HepG2 (cell line): Measurements from ENCODE around the gene ATXN2. TPM values are rescaled to one million over a fixed set of nuclear protein-coding genes. Genes with fewer than 3 reads are reported as not detected.
"Not testable (repeated sequence)": the region's sequence is repeated elsewhere in the genome, so short reads cannot be mapped to it uniquely, and the experiment has no call there.

Source experiments
- ATAC-seq: fragments of 200-7000 bp; cut with Tn5 transposase; 3 replicates; pipeline ENCODE4 v1.9.1; 2020; ENCODE audit warnings: mild to moderate bottlenecking, moderate library complexity
- BruUV-seq: library from RNA; stranded (reverse); fragments of 400-500 nt; replicated peaks from 2 replicates; lab custom pipeline; 2021; lab: Mats Ljungman, UMichigan
- CTCF ChIA-PET: fragments of 300-600 bp; formaldehyde crosslinking; extraction: SDS; loops from one replicate; lab custom pipeline; 2021; ENCODE audit warnings: low total read pairs, inconsistent platforms, low intra/inter-chr PET ratio; lab: Yijun Ruan, JAX
- POLR2A ChIA-PET: fragments of 350-600 bp; sonication (Branson Sonifier 250); formaldehyde crosslinking; loops from one replicate; lab custom pipeline; 2020; ENCODE audit warnings: antibody characterized with exemption, inconsistent platforms; lab: Yijun Ruan, JAX
- DNase-seq: peaks from one replicate; pipeline ENCODE4 v3.0.0-alpha.2; 2015; ENCODE audit warnings: low spot score
- FAIRE-seq: peaks from 3 replicates; lab custom pipeline; 2011; peaks lifted over from hg19 to GRCh38; lab: Jason Lieb, UNC
- H2AFZ ChIP-seq: one replicate; pipeline ENCODE4 v1.6.1; 2011; ENCODE audit warnings: low read length, inconsistent platforms
- H3K27ac ChIP-seq: fragments of 300-600 bp; 3 replicates; pipeline ENCODE4 v1.8.0; 2011; ENCODE audit warnings: mixed run types, mild to moderate bottlenecking, mixed read lengths, low read length, inconsistent platforms; ENCODE audit not compliant: insufficient read depth; ENCODE audit errors: extremely low read length
- H3K27me3 ChIP-seq, 2 experiments: fragments of 200-600 bp in 1 of 2; 2 replicates in 1 of 2; 3 replicates in 1 of 2; pipeline versions ENCODE4 v1.6.0 to v1.8.0; 2011; ENCODE audit warnings: low read length in 2 of 2, mild to moderate bottlenecking in 2 of 2, moderate library complexity in 2 of 2, inconsistent platforms in 1 of 2; ENCODE audit not compliant: insufficient read depth in 2 of 2, control insufficient read depth in 1 of 2
- H3K36me3 ChIP-seq, 2 experiments: fragments of 200-600 bp in 1 of 2; replicated peaks in 1 of 2; 2 replicates in 1 of 2; 3 replicates in 1 of 2; pipeline versions ENCODE4 v1.5.1 to v1.8.0; 2011; ENCODE audit warnings: low read length in 2 of 2, inconsistent platforms in 1 of 2; ENCODE audit not compliant: insufficient read depth in 2 of 2, control insufficient read depth in 1 of 2
- H3K4me1 ChIP-seq: 2 replicates; pipeline ENCODE4 v1.5.1; 2012; ENCODE audit warnings: low read length, inconsistent platforms; ENCODE audit not compliant: insufficient read depth
- H3K4me2 ChIP-seq: 2 replicates; pipeline ENCODE4 v1.6.0; 2011; ENCODE audit warnings: low read depth, low read length, inconsistent platforms
- H3K4me3 ChIP-seq, 3 experiments: fragments of 200-600 bp in 1 of 3; sonication (generic), shearing (Covaris generic) in 1 of 3; replicated peaks in 1 of 3; 2 replicates each; pipeline ENCODE4 v1.5.1; 2011 to 2016; ENCODE audit warnings: low read length in 3 of 3, inconsistent platforms in 2 of 3, low read depth in 2 of 3, mild to moderate bottlenecking in 2 of 3, control low read depth in 1 of 3, mixed read lengths in 1 of 3; ENCODE audit not compliant: insufficient read depth in 1 of 3
- H3K79me2 ChIP-seq: one replicate; pipeline ENCODE4 v1.6.1; 2011; ENCODE audit warnings: low read length, inconsistent platforms; ENCODE audit not compliant: insufficient read depth
- H3K9ac ChIP-seq: 2 replicates; pipeline ENCODE4 v1.6.0; 2011; ENCODE audit warnings: mild to moderate bottlenecking, low read depth, low read length, inconsistent platforms; ENCODE audit not compliant: insufficient read depth
- H3K9me3 ChIP-seq: 2 replicates; pipeline ENCODE4 v1.5.1; 2012; ENCODE audit warnings: mild to moderate bottlenecking, low read length
- H4K20me1 ChIP-seq: 2 replicates; pipeline ENCODE4 v1.6.0; 2011; ENCODE audit warnings: inconsistent platforms, mild to moderate bottlenecking, low read length, moderate library complexity; ENCODE audit not compliant: insufficient read depth
- WGBS: methylation state at CpG from one replicate; pipeline ENCODE4 v1.1.6; 2017; ENCODE audit warnings: low lambda C conversion rate; 5-methylcytosine and 5-hydroxymethylcytosine counted together
- in situ Hi-C: cut with HindIII; loops from 2 replicates; pipeline ENCODE4 v1.10.0; 2017; ENCODE audit warnings: low pct_unique_long_range_greater_than_20kb; ENCODE audit not compliant: extremely low pct_ligation_motif_present
- intact Hi-C: fragments of 100-400 bp; cut with micrococcal nuclease; formaldehyde crosslinking; loops from one replicate; pipeline ENCODE4 v1.10.0; 2022; ENCODE audit not compliant: unreplicated experiment
- polyA plus RNA-seq, 8 experiments: library from polyadenylated mRNA; depleted of rRNA in 3 of 8; stranded (reverse) in 7 of 8; unstranded in 1 of 8; fragments of >200 nt; fragmentation: Illumina TruSeq in 4 of 8; extraction: Trizol in 4 of 8; gene quantifications; 2 replicates each; pipeline versions ENCODE4 v1.2.1 to v1.2.3, GENCODE V29; 2011 to 2016; ENCODE audit warnings: low read depth in 4 of 8, missing spikeins in 1 of 8, mixed read lengths in 1 of 8; ENCODE audit not compliant: insufficient read depth in 1 of 8
- small RNA-seq, 3 experiments: library from RNA; depleted of rRNA; stranded (forward); fragments of <200 nt; gene quantifications; one replicate each; pipeline ENCODE3, GENCODE V24; 2012; ENCODE audit warnings: low read depth in 2 of 3, low replicate concordance in 1 of 3; ENCODE audit not compliant: insufficient read length in 3 of 3, insufficient read depth in 2 of 3
- total RNA-seq, 5 experiments: library from RNA; depleted of rRNA; stranded (reverse); fragments of >200 nt; fragmentation: Illumina TruSeq; extraction: Trizol; gene quantifications; 2 replicates each; pipeline ENCODE4 v1.2.3, GENCODE V29; 2016; ENCODE audit warnings: low read depth in 1 of 5
- TF ChIP-seq, protein P1 (sequence below): sonication (generic); formaldehyde crosslinking; IDR thresholded peaks from 2 replicates; pipeline ENCODE4 v1.5.0; 2020; ENCODE audit warnings: mild to moderate bottlenecking, missing genetic modification reagents, borderline replicate concordance

ATXN2 gene
- total and polyA plus RNA-seq, 2 of the 13 experiments (the other 11 are each of a cell fraction or from before 2014, with no cell fraction given) = 18.1 to 27.1 TPM

DNA sequence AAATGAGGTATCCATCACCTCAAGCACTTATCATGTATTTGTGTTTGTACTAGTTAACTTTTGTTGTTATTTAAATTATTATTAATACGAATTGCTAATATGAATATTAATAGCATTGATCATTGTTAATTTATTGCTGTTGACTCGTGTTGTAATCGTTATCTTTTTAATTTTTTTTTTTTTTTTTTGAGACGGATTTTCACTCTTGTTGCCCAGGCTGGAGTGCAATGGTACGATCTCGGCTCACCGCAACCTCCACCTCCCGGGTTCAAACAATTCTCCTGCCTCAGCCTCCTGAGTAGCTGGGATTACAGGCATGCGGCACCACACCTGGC lies 196.7 kb downstream of the ATXN2 start:
- CTCF ChIA-PET, H4K20me1 ChIP-seq, BruUV-seq, H3K9me3 ChIP-seq, ATAC-seq, H2AFZ ChIP-seq, H3K9ac ChIP-seq, FAIRE-seq, H3K27ac ChIP-seq, H3K4me2 ChIP-seq, H3K4me3 ChIP-seq, DNase-seq, intact Hi-C loops, H3K36me3 ChIP-seq, in situ Hi-C loops, H3K27me3 ChIP-seq: not testable (repeated sequence)
- H3K79me2 ChIP-seq = peaks cover 13% of the 10 kb centered on the region
- 76% methylated on average over 9 of the region's 9 CpGs for WGBS
- peaks cover 66% of the 10 kb centered on the region for H3K4me1 ChIP-seq
- POLR2A ChIA-PET = interaction anchor here (0.9 to 3.1 kb wide), 3 partner anchors 35 to 195 kb away, joined by 3 to 21 read pairs (median 3); no protein-coding TSS in a partner anchor
- TF ChIP-seq, protein P1, sequence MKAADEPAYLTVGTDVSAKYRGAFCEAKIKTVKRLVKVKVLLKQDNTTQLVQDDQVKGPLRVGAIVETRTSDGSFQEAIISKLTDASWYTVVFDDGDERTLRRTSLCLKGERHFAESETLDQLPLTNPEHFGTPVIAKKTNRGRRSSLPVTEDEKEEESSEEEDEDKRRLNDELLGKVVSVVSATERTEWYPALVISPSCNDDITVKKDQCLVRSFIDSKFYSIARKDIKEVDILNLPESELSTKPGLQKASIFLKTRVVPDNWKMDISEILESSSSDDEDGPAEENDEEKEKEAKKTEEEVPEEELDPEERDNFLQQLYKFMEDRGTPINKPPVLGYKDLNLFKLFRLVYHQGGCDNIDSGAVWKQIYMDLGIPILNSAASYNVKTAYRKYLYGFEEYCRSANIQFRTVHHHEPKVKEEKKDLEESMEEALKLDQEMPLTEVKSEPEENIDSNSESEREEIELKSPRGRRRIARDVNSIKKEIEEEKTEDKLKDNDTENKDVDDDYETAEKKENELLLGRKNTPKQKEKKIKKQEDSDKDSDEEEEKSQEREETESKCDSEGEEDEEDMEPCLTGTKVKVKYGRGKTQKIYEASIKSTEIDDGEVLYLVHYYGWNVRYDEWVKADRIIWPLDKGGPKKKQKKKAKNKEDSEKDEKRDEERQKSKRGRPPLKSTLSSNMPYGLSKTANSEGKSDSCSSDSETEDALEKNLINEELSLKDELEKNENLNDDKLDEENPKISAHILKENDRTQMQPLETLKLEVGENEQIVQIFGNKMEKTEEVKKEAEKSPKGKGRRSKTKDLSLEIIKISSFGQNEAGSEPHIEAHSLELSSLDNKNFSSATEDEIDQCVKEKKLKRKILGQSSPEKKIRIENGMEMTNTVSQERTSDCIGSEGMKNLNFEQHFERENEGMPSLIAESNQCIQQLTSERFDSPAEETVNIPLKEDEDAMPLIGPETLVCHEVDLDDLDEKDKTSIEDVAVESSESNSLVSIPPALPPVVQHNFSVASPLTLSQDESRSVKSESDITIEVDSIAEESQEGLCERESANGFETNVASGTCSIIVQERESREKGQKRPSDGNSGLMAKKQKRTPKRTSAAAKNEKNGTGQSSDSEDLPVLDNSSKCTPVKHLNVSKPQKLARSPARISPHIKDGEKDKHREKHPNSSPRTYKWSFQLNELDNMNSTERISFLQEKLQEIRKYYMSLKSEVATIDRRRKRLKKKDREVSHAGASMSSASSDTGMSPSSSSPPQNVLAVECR (CRISPR knock-in tag) = peak; percentile 9; the same call in 1 of the 2 replicates

Small RNA genes lying within 50 kb of the gene (small RNA-seq; reads per million reads assigned to genes)
- 0 reads per million in 3 experiments for gene RF00066

Other genes with a start within 250 kb of the ATXN2 start
- gene PHETA1, start 230.2 kb downstream of the ATXN2 start, total RNA-seq (2016; rRNA removed; fragmentation: Illumina TruSeq; extraction: Trizol) = 12.7 and 20.8 TPM in 2 replicates
- gene PHETA1, start 230.2 kb downstream of the ATXN2 start, polyA plus RNA-seq (2011; rRNA removed) = 11.3 and 15.8 TPM in 2 replicates
- gene SH2B3, start 193.4 kb downstream of the ATXN2 start, total RNA-seq (2016; rRNA removed; fragmentation: Illumina TruSeq; extraction: Trizol) = 6.8 and 6.9 TPM in 2 replicates
- 6.8 and 7.1 TPM in 2 replicates for gene SH2B3, start 193.4 kb downstream of the ATXN2 start, polyA plus RNA-seq (2011; rRNA removed)
- 15.4 and 18.3 TPM in 2 replicates for gene BRAP, start 86.6 kb upstream of the ATXN2 start, total RNA-seq (2016; rRNA removed; fragmentation: Illumina TruSeq; extraction: Trizol)
- 8.1 TPM in 2 replicates for gene BRAP, start 86.6 kb upstream of the ATXN2 start, polyA plus RNA-seq (2011; rRNA removed)
- gene ACAD10, start 86.7 kb upstream of the ATXN2 start, total RNA-seq (2016; rRNA removed; fragmentation: Illumina TruSeq; extraction: Trizol) = 4.7 and 15.2 TPM in 2 replicates
- gene ACAD10, start 86.7 kb upstream of the ATXN2 start, polyA plus RNA-seq (2011; rRNA removed) = 16.3 and 20.5 TPM in 2 replicates
- 72.8 and 103 TPM in 2 replicates for gene ALDH2, start 167.6 kb upstream of the ATXN2 start, total RNA-seq (2016; rRNA removed; fragmentation: Illumina TruSeq; extraction: Trizol)
- gene ALDH2, start 167.6 kb upstream of the ATXN2 start, polyA plus RNA-seq (2011; rRNA removed) = 67.8 and 78.8 TPM in 2 replicates
- gene MAPKAPK5, start 242.9 kb upstream of the ATXN2 start, total RNA-seq (2016; rRNA removed; fragmentation: Illumina TruSeq; extraction: Trizol) = 47.5 and 58.2 TPM in 2 replicates
- 36.7 and 43.2 TPM in 2 replicates for gene MAPKAPK5, start 242.9 kb upstream of the ATXN2 start, polyA plus RNA-seq (2011; rRNA removed)